Suppressor macrophage treated with lipopolysaccharide for 4 hours (primary cell): ENCODE data around the gene ATOH1.

Source experiments
- DNase-seq: peaks from one replicate; pipeline ENCODE4 v3.0.0-alpha.2; 2020

The ATOH1 gene

GRCh38 chr4:93835929-93836328 is 7.4 kb downstream of the ATOH1 start:
- DNase-seq: no peak

GRCh38 chr4:93839704-93840103 is 11.2 kb downstream of the ATOH1 start:
- DNase-seq: no peak

- DNase-seq: no peak
Measured at GRCh38 chr4:93841803-93842345, 13.3 kb downstream of the ATOH1 start.

GRCh38 chr4:93842601-93843252 is 14.2 kb downstream of the ATOH1 start:
- no peak for DNase-seq

- no peak for DNase-seq
Measured at GRCh38 chr4:93843772-93844171, 15.2 kb downstream of the ATOH1 start.

- DNase-seq: no peak
Measured at GRCh38 chr4:93852680-93853079, 24.1 kb downstream of the ATOH1 start.

GRCh38 chr4:93855926-93856325 is 27.4 kb downstream of the ATOH1 start:
- no peak for DNase-seq

- no peak for DNase-seq
Measured at GRCh38 chr4:93865650-93866049, 37.1 kb downstream of the ATOH1 start.

GRCh38 chr4:93867416-93868001 is 39.0 kb downstream of the ATOH1 start:
- DNase-seq: no peak

- no peak for DNase-seq
Measured at GRCh38 chr4:93870876-93871458, 42.4 kb downstream of the ATOH1 start.

GRCh38 chr4:93876754-93877153 is 48.2 kb downstream of the ATOH1 start:
- no peak for DNase-seq

- DNase-seq: no peak
Measured at GRCh38 chr4:93878566-93878965, 50.0 kb downstream of the ATOH1 start.

GRCh38 chr4:93879919-93880318 is 51.4 kb downstream of the ATOH1 start:
- no peak for DNase-seq
